SK-N-SH (cell line): Measurements from ENCODE around the gene RASGRF1.

Source experiments
- EP300 ChIP-seq, 2 experiments: IDR thresholded peaks; 2 replicates each; pipeline versions ENCODE4 v1.4.0 to v1.6.1; 2012; ENCODE audit warnings: borderline replicate concordance in 1 of 2, low read depth in 1 of 2, low read length in 1 of 2
- IRF3 ChIP-seq: fragments of 150-350 bp; IDR thresholded peaks from 2 replicates; pipeline ENCODE4 v1.6.1; 2016; ENCODE audit warnings: mild to moderate bottlenecking, low read depth, low read length
- MAX ChIP-seq: IDR thresholded peaks from 2 replicates; pipeline ENCODE4 v1.4.0; 2012; ENCODE audit warnings: low read depth
- MXI1 ChIP-seq: IDR thresholded peaks from 2 replicates; pipeline ENCODE4 v1.6.1; 2012; ENCODE audit warnings: mild to moderate bottlenecking, low read depth, low read length, improper control_type of control experiment
- NFIC ChIP-seq: IDR thresholded peaks from 2 replicates; pipeline ENCODE4 v1.4.0; 2012; ENCODE audit warnings: borderline replicate concordance
- POLR2AphosphoS5 ChIP-seq: IDR thresholded peaks from 2 replicates; pipeline ENCODE4 v1.6.1; 2012; ENCODE audit warnings: low read depth, low read length
- REST ChIP-seq: IDR thresholded peaks from 2 replicates; pipeline ENCODE4 v1.6.1; 2012; ENCODE audit warnings: mild to moderate bottlenecking, low read depth, low read length, moderate library complexity
- TAF1 ChIP-seq: IDR thresholded peaks from 2 replicates; pipeline ENCODE4 v1.6.1; 2012; ENCODE audit warnings: low read depth, mild to moderate bottlenecking, low read length, moderate library complexity, borderline replicate concordance
- TEAD4 ChIP-seq: IDR thresholded peaks from 2 replicates; pipeline ENCODE4 v1.4.0; 2012; ENCODE audit warnings: mild to moderate bottlenecking, borderline replicate concordance; ENCODE audit not compliant: insufficient read depth
- USF1 ChIP-seq: IDR thresholded peaks from 2 replicates; pipeline ENCODE4 v1.4.0; 2012; ENCODE audit warnings: low read depth, borderline replicate concordance
- YY1 ChIP-seq: IDR thresholded peaks from 2 replicates; pipeline ENCODE4 v1.4.0; 2012; ENCODE audit warnings: low read depth, mild to moderate bottlenecking
- TF ChIP-seq, protein P1 (sequence below): fragments of 200-600 bp; sonication (generic); IDR thresholded peaks from 2 replicates; pipeline ENCODE4 v1.6.1; 2017; ENCODE audit warnings: antibody characterized with exemption, mild to moderate bottlenecking, moderate library complexity

DNA sequence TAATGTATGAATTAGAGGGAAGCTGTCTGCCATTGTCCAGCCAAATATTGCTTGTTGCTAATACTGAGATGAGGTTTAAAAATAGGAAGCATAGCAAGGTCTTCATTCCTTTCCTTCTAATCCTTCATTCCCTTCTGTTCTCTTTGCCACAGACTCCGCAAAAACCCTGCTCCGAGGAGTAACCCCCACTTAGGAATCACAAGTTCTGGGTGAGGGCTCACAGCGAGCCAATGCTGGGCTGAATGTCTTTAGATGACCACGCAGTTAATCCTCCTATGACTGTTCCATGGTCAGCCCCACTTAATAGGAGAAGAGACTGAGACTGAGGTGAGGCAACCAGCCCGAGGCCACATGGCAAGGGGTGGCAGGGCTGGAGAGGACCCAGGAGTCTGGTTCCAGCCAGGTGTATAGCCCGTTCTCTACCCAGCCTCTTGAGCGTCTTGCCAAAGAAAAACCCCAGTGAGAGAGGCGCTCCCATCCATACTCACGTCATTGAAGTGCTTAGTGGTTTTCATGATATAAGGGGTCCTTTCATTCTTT lies 100.8 kb downstream of the RASGRF1 start:
- no peak for TF ChIP-seq MXI1
- no peak for TF ChIP-seq REST
- TF ChIP-seq NFIC, result no peak
- TF ChIP-seq, protein P1, sequence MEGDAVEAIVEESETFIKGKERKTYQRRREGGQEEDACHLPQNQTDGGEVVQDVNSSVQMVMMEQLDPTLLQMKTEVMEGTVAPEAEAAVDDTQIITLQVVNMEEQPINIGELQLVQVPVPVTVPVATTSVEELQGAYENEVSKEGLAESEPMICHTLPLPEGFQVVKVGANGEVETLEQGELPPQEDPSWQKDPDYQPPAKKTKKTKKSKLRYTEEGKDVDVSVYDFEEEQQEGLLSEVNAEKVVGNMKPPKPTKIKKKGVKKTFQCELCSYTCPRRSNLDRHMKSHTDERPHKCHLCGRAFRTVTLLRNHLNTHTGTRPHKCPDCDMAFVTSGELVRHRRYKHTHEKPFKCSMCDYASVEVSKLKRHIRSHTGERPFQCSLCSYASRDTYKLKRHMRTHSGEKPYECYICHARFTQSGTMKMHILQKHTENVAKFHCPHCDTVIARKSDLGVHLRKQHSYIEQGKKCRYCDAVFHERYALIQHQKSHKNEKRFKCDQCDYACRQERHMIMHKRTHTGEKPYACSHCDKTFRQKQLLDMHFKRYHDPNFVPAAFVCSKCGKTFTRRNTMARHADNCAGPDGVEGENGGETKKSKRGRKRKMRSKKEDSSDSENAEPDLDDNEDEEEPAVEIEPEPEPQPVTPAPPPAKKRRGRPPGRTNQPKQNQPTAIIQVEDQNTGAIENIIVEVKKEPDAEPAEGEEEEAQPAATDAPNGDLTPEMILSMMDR, result no peak
- TF ChIP-seq EP300 (IDR thresholded peaks at IDR 0.05; ENCODE audit: borderline replicate concordance in 1 of 2, low read depth in 1 of 2, low read length in 1 of 2), result no peak
- TF ChIP-seq IRF3, result no peak
- TF ChIP-seq TAF1, result no peak
- TF ChIP-seq MAX, result no peak
- TF ChIP-seq USF1, result no peak
- no peak for TF ChIP-seq YY1
- TF ChIP-seq POLR2AphosphoS5, result no peak
- TF ChIP-seq TEAD4, result no peak
